GM21381 (cell line): ENCODE results near the gene GALNT9.
"Not testable (repeated sequence)": the region's sequence is repeated elsewhere in the genome, so short reads cannot be mapped to it uniquely, and the experiment has no call there.

Experiments
- ATAC-seq: cut with Tn5 transposase; IDR thresholded peaks from one replicate; pipeline ENCODE4 v1.9.1; 2021; ENCODE audit warnings: mild to moderate bottlenecking, moderate library complexity; ENCODE audit not compliant: unreplicated experiment

Gene GALNT9

DNA sequence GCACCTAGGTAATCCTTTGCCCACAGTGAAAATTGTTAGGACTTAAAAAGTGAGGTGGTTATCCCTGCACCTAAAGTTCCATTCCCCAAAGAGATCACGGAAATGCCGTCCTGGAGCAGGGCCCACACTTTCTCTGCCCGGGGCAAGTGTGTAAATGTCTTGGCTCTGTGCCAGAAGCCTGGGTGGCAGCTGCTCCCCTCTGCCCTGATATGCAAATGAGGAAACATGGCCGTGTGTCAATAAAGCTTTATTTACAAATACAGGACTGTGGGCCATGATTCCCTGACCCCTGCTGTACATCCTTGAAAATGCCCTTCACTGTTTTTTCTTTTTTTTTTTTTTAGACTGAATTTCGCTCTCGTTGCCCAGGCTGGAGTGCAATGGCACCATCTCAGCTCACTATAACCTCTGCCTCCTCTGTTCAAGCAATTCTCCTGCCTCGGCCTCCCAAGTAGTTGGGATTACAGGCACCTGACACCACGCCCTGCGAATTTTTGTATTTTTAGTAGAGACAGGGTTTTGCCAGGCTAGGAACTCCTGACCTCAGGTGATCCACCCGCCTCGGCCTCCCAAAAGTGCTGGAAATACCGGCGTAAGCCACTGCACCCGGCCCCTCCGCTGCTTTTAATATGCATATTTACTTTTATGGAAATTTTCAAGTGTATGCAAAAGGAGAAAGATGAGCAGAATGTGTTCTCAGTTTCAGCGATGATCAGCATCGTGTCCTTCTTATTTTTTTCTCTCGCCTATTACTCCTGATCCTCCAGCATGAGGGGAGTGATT is 75.5 kb downstream of the GALNT9 start:
- ATAC-seq = no peak

DNA sequence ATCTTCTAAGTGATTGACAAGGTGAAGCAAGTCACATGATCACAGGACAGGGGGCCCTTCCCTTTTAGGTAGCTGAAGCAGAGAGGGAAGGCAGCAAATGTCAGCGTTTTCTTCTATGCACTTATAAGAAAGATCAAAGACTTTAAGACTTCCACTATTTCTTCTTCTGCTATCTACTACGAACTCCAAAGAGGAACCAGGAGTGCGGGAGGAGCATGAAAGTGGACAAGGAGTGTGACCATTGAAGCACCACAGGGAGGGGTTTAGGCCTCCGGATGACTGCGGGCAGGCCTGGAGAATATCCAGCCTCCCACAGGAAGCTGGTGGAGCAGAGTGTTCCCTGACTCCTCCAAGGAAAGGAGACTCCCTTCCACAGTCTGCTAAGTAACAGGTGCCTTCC is 76.4 kb downstream of the GALNT9 start:
- not testable (repeated sequence) for ATAC-seq

DNA sequence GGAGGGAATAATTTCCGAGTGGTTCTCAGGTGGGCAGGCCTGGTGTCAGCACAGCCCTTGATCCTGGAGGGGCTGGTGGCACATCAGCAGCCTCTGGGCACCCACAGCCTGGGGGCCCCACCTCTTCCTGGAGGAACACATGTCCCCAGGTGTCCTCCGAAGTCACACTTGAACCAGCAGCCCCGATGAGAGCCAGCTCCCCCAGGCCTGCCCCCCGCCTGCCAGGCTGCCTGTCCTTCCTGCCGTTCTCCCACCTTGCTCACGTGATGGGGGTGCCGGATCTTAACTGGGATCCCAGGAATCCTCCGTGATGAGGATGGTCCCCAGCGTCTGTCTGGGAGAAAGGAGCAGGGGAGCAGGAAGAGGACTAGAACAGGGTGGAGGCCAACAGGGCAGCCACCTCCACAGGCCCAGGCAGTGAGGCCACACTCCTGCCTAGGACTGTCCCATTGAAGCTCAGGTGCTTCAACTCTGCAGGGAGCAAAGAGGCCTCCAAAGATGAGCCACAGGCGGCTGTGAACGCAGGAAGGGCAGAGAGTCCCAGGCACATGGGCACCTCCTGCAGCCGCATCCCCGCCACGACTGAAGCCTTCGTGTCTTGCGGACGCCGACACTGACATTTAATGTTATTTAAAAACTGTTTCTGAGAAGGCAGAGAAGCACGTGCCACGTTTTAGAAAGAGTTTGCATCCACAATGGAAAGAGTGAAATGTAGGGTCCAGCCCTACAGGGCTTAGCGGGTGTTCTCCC is 77.5 kb downstream of the GALNT9 start:
- no peak for ATAC-seq

DNA sequence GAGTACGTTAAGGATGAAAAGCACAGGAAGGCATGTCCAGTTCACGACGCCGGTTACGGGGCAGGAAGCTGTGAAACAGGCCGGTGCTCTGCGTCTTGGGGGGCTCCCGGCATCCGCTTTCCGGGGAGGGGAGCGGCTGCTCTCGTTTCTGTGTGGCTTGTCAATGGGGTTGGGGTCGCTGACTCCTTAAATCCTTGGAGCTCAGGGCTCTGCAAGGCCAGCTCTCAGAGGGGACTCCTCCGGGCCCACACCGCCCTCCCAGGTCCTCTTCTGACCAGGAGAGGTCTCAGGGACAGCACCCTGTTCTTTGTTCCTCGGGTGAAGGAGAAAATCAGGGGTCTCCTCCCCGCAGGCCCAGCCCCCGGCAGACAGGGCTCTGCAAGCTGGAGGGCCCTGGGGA is 78.1 kb downstream of the GALNT9 start:
- no peak for ATAC-seq

DNA sequence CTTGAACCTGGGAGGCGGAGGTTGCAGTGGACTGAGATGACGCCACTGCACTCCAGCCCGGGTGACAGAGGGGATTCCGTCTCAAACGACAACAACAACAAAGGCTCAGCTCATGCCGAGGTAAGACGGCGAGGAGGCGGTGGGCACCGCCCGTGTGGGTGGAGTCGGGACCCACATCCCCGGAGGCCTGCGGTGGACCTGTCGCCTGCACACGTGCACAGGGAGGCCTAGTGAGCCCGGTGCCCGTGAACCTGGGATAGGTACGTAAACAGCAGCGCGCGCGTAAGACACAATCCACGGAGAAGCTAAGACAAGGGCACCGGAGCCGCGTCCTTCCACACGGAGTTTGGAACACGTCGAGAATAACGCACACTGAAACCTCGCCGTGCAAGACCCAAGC is 78.7 kb downstream of the GALNT9 start:
- ATAC-seq = no peak

DNA sequence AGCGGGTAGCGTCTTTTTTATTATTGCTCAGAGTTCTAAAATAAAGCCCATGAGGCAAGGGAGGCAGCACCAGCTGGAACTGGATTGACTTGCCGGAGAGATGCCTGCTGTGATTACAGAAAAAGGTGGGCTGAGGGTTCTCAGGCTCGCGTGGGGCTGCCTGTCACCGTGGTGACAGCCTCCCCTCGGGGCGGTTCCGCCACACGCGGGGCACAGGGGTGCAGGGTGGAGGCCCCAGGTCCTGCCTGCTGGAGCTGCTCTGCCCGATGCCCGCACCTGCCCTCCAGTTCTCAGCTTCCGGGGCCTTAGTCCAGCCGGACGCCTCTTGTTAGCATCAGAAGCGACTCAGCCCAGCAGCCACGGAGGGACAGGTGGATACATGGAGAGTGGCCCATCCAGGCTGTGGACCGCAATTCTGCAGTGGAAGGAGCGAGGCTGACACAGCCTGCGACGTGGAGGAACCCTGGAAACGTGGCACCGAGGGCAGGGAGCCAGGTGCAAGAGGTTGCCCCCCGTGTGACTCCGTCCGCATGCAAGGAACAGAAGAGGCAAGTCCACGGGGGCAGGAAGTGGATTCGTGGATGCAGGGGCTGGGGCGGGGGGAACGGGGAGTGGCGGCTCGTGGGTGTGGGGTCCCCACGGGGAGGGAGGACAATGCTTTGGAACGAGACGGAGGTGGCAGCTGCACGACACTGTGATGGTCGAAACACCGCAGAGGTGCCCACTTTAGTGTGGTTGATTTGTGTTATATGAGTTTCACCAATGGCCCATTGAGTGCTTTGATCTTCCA is 79.5 kb downstream of the GALNT9 start:
- no peak for ATAC-seq

DNA sequence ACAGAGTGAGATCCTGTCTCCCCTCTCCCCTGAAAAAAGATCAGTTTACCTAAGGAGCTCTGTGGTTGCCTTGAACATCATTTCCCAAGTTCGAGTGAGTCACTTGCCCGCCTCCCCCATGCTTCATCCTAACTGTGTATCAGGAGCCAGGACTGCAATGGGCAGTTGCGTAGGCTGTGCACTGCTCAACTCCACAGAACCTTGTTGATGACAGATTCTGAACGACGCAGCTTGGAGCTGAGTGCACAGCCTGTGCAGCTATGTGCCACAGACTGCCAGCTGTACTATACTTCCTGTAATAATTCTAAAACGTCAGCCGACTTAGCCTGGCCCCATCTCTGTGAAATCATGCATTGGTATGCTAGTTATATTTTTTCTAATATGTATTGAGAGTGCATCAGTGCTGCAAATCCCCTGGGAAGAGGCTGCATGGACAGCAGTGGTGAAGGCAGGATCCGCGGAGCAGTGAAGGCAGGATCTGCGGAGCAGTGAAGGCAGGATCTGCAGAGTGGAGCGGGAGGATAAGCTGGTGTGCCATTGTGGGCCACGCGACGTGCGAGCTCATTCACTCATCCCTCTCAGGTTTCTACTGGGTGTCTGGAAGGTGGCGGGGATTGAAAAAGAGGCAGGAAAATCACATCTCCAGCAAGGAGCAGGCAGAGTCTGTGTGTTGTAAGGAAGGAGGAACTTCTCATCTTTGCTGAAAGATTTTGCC is 80.8 kb downstream of the GALNT9 start:
- ATAC-seq = no peak

DNA sequence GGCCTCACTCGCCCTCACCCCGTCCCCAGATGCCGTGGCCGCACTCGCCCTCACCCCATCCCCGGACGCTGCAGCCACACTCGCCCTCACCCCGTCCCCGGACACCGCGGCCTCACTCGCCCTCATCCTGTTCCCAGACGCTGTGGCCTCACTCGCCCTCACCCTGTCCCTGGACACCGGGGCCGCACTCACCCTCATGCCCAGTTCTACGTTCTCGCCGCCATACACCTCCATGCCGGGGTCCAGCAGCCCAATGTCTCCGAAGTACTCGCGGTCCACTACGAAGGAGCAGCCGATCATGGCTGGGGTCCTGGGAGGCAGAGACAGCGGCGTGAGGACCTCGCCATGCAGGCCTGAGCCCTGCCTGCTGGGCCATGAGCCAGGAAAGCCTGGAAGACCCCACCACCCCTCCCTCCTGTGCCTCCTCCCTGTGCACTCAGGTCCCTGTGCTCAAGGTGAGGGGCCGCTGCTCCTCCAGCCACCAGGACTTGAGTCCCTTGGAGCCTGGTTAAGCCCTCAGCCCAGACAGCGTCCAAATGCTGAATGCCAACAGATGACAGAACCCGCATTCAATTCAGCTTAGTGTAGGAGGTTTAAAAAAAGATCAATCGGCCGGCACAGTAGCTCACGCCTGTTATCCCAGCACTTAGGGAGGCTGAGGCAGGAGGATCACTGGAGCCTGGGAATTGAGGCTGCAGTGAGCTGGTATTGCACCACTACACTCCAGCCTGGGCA is 81.5 kb downstream of the GALNT9 start:
- ATAC-seq = no peak

DNA sequence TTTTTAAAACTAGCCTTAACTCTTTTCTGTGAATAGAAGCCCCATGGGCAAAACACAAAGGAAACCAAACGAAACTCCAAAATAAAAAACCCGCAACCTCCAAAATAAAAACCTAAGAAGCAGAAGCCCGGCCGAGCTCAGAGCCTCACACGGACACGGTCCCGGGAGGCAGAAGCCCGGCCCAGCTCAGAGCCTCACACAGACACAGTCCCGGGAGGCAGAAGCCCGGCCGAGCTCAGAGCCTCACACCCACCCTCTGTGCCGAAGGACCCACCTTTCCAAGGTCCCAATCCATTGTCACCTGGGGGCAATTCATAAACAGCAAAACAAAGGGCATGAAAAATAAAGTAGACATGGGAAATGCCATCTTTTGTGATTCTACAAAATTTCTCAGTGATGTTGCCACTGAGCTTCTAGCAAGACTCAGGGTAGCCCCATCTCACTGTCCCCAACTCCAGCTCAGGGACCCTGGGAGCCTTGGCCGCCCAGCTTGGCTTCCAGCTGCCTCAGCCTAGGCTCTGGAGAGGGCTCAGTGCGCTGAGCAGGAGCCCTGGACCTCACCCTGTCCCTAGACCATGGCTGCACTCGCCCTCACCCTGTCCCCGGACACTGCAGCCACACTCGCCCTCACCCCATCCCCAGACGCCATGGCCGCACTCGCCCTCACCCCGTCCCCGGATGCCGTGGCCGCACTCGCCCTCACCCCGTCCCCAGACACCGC is 82.2 kb downstream of the GALNT9 start:
- no peak for ATAC-seq

DNA sequence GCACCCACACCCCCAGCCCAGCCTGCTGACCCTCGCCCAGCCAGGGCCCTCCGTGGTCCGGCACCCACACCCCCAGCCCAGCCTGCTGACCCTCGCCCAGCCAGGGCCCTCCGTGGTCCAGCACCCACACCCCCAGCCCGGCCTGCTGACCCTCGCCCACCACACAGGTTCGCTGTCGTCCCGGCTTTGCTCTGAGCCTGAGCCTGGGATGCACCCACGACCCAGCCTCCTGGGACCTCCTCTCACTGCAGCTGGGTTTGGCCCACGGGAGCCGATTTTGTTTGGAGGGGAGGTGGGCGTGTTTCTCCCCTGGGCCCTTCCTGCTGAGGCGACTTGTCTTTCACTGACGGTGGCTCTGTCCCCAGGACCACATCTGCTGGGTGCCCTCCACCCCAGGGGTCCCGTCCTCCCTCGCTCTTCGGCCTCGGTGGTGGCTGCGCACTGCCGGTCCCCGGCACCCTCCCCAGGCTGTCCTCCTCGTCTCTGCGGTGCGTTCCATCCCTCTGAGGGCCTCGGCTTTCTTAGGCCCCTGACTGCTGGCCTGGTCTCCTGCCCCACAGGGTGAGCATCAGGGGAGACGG is 83.8 kb downstream of the GALNT9 start:
- ATAC-seq = no peak

DNA sequence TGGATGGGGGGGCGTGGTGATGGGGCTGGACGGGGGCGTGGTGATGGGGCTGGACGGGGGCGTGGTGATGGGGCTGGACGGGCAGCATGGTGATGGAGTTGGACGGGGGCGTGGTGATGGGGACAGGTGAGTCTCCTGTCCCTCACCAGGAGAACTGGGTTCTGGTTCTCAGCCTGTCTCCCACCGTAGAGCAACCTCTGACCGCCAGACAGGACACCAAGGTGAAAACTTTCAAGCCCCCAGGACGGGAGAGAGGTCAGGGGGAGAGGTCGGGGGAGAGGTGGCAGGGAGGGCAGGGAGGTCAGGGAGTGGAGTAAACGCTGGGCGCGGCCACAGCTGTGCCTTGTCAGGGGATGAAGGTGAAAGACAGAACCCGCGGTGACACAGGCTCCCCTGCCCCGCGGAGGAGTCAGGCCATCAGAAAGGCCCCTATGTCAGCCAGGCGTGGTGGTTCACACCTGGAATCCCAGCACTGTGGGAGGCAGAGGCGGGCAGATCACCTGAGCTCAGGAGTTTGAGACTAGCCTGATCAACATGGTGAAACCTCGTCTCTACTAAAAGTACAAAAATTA is 84.6 kb downstream of the GALNT9 start:
- no peak for ATAC-seq

DNA sequence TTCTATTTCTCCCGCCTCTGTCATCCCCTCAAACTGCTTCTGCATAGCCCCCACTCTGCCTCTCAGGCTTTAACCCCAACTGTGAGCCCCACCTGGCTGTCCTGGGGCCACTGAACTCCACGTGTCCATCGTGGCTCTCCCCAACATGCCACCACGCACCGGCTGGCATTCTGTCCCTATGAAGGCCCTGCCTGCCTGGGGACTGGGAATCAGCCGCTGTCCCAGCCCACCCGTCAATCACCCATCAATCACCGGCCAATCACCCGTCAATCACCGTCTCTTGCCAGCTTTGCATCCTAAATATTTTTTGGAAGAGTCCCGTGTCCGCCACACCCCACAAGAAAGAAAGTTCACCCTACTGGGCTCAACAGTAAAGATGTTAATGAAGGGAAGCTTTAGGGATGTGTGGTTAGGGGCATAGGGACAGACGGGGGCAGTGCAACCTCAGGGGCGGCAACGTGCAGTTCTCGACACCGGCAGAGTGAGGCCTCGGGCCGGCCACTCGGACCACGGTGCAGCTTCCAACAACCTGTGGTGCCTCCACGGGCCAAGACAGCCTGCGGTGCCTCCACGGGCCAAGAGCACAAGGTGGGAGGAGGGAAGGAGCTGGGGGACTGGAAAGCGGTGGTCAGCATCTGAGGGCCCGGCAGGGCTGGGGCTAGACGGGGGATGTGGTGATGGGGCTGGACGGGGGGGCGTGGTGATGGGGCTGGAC is 85.6 kb downstream of the GALNT9 start:
- no peak for ATAC-seq

DNA sequence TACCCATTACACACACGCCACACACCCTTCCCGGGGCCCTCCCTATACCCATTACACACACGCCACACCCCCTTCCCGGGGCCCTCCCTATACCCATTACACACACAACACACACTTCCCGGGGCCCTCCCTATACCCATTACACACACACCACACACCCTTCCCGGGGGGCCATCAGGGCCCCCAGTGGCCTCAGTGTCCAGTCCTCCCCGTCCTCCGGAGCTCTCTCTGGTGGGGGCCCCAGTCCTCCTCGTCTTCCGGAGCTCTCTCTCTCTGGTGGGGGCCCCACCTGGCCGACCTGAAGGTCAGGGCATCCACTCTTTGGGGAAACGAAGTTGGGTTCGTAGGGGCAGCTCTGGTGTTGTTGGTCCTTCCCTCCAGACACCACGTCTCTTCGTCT is 86.2 kb downstream of the GALNT9 start:
- ATAC-seq = not testable (repeated sequence)

DNA sequence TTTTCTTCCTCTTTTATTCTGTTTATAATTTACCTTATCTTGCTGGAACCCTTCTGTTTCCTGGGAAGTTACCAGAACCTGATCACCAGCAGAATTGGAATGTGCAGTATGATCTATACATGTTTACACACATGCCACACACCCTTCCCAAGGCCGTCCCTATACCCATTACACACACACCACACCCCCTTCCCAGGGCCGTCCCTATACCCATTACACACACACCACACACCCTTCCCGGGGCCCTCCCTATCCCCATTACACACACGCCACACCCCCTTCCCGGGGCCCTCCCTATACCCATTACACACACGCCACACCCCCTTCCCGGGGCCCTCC is 88.8 kb downstream of the GALNT9 start:
- ATAC-seq = not testable (repeated sequence)

DNA sequence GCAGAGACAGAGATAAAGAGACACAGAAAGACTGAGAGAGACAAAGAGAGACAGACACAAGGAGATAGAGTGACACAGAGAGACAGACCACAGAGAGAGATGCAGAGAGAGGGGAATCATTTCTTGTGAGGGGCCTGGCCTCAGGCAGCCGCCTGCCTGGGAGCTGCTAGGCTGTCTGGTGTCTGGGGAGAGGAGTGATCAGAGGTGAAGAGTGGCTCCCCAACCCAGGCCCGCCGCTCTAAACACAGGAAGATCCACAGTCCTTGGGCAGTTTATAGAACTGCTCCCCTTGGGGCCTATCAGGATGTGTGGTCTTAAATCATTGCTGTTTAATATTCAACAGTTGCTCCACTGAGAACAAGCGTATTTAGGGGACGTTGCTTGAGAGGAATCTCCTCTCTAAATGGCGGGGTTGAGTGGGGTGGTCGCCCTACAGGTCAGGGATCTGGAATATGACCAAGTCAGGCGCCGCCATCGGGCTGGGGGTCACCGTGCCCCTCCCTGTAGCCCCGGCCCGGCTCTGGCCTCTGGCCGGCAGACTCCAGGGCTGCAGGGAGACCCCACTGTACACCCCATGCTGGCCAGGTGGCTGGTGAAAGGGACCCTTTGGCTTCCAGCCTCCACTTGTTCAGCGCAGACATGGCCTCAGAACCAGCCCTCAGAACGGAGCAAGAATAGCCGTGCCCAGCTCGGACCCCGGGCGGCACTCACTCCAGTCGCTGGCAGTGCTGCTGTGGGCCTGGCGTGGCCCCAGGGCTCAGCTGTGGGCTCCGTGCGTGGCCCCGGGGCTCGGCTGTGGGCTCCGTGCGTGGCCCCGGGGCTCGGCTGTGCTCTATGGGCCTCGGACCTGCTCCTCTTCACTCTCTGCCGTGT is 89.4 kb downstream of the GALNT9 start:
- no peak for ATAC-seq

DNA sequence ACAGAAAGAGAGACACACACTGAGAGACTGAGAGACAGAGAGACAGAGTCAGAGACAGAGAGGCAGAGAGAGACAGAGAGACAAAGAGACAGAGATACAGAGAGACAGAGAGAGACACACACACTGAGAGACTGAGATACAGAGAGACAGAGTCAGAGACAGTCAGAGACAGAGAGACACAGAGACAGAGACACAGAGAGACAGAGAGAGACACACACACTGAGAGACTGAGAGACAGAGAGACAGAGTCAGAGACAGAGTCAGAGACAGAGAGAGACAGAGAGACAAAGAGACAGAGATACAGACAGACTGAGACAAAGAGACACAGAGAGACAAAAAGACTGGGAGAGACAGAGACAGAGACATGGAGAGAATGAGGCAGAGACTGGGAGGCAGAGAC is 90.0 kb downstream of the GALNT9 start:
- no peak for ATAC-seq

DNA sequence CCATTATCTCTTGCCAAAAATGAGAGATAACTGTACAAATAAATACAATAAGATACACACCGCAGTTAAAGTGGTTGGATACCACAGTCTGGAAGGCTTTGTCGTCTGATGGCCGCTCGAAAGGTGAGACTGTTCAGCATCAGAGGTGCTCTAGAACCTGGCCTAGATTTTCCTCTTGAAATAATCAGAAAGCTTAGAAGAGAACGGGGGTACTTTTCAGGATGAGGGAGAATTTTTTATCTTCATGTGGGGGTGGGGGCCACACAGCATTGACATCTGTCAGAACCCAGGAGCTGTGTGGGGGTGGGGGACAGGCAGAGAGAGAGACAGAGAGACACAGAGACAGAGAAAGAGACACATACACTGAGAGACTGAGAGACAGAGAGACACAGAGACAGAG is 90.5 kb downstream of the GALNT9 start:
- ATAC-seq = no peak

DNA sequence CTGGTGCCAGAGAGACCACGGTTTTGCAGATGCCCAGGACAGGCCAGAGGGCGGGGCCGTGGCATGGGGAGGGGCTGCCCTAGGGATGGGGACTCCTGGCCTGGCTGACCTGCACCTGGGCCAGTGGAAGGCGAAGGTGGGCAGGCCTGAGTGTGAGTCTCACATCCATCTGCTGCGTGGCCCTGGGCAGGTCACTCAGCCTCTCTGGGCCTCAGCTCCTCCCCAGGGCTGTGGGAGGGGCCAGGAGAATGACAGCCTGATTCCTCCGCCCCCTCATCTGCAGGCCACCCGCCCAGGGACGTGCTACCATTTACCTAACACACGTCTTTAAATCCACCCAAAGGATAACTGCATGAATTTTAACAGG is 90.9 kb downstream of the GALNT9 start:
- ATAC-seq = no peak
